Fibroblast of skin of left biceps (primary cell): ENCODE measurements around the gene LDLRAD4.

Experiments
- DNase-seq, 2 experiments: peaks; one replicate each; pipeline ENCODE4 v3.0.0-alpha.2; 2013; ENCODE audit warnings: low read depth in 2 of 2

Gene LDLRAD4

DNA sequence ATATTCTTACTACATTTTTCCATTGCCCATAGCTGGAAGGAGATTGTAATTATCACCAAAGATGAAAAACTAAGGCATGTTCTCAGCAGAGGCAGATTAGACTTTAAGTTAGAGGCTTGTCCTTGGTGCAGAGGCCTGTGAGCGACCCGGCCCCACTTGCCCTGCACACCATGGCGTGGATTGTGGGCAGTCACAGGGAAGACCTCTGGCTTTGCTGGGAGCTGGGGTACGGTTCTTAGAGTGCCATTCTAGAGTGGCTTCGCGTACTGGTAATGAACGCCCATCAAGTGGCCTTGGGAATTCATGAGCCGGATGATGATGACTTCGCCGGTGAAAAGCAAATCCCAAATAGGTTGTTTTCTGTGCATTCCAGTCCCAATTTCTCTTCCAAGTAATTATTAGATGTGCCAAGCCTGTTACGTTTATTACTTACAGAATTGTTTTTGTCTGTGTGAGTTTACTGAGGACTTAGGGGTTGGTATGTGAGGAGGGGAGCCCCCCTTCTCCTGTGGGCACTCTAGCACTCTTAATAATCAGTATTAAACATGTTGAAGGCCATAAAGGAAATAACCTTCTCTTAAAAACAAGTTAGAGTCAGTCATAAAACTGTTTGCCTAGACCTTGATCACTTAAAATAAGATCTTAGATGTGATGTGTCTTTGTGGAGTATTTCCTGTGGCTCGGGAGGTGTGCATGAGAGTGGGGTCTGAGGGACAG lies 90.6 kb downstream of the LDLRAD4 start:
- DNase-seq = no peak

DNA sequence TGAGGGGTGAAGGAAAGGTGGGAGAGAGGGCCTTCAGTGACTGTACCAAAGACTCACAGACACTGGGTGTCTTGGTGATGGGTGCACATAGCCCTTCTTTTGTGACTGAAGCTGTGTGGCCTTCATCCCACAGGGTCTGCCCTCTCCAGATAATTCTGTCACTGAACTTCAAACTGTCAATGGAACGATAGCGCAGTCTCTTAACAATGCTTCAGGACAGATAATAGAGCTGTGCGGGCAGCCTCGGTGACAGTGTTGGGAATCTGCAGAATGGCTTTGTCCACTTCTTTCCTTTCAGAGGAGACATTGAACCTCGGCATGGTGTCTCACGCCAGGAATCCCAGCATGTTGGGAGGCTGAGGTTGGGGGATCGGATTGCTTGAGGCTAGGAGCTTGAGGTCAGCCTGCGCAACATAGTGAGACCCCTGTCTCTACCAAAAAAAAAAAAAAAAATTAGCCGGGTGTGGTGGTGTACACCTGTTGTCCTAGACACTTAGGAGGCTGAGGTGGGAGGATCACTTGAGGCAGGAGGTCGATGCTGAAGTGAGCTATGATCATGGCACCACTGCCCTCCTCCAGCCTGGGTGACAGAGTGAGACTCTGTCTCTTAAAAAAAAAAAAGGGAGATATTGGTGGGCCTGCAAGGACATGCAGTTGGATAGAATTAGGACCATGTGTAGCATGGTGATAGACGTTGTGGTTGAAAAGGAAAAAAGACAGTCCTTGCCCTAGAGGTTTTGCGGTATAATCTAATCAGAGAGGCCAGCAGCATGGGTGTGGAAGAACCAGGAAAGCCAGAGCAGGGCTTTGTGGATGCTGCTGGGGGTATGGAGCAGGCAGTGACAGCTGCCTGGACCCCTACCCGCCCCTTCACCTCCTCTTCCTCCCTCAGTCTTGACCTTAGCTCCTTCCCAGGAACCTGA lies 91.4 kb downstream of the LDLRAD4 start:
- DNase-seq = no peak

- no peak for DNase-seq
These were observed 92.6 kb downstream of the LDLRAD4 start for GRCh38 chr18:13311193-13311592.

GRCh38 chr18:13312515-13312914 lies 94.0 kb downstream of the LDLRAD4 start:
- DNase-seq = no peak

DNA sequence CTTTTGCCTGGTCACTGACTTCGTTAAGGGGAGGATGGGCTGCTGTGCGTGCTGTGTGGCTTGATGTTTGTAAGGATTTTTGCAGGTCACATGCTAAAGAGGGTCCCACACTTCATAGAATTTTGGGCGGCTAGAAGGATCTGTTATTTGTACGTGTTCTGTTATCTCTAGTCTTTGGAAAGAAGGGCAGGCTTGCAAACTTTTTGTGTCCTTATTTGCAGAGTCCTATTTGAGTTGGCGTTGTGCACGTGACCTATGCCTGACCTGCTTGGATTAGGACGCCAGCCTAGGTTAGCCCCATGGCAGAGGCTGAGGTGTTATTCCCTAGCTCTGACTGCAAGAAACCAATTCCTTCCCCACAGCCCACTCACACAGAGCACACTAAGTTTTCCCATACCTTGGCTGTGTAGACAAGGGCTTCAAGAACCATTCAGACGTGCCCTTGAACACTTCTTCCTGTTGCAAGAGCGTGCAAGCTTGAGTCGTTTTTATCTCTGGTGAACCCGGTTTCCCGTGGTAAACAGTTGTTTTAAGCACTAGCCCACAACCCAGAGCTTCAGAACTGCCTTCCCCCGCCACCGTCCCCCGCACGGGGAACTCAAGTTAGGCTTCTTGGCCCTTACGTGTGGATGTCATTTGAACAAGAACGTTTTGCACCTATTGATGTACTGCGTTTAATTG lies 94.6 kb downstream of the LDLRAD4 start:
- no peak for DNase-seq

GRCh38 chr18:13315000-13315399 lies 96.4 kb downstream of the LDLRAD4 start:
- no peak for DNase-seq

GRCh38 chr18:13316063-13316462 lies 97.5 kb downstream of the LDLRAD4 start:
- no peak for DNase-seq

GRCh38 chr18:13317801-13318200 lies 99.2 kb downstream of the LDLRAD4 start:
- no peak for DNase-seq

DNA sequence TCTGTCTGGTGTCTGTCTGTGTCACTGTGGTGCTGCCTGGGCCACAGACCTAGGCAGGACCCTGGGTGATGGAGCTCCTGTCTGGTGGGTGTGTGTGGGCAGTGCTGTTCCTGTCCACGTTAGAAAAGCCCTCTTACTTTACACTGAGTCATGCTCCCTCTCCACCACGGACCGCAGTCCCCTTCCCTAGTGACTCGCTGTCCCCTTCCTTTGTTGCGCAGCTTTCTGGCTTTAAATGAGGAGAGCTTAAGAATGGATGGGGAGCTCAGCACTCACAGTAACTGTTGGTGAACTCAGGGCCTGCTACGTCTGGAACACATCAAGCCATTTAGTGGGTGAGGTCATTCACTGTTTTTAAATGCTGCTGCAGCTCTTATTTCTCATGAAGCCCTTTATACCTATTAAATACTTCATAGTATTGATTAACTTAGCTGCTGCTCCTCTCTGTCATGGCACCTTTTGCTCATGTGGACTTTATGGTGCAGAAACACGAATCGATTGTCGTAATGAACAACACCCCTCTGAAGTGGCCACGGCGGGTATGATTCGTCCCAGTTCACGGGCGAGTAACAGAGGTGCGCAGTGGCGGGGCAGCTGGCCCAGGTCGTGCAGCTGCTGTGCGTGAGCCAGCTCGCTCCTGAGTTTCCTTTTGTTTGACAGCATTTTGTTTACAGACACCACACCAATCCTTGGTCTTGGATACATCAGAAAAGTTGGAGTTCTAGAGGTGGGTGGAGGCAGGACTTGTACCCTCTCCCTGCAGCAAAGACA lies 100.4 kb downstream of the LDLRAD4 start:
- DNase-seq = no peak

- DNase-seq = no peak
These were observed 101.1 kb downstream of the LDLRAD4 start for GRCh38 chr18:13319629-13320028.

DNA sequence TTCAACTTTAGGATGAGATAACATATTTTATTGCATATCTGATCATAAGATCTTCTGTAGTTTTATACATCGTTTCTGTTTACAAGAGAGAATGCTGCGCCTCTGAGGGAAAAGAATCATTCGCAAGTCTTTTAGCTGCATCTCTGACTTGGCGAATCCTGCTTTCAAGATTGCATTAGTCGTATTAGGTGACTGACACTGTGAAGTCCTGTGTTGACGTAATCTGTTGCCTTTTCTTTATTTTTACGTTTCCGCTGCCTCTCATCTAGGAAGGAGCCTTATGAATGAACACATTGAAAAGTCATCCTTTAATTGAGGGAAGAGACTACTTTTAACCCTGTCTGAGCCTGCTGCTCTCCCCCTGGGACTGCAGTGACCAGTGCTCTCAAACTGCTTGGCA lies 101.5 kb downstream of the LDLRAD4 start:
- no peak for DNase-seq

DNA sequence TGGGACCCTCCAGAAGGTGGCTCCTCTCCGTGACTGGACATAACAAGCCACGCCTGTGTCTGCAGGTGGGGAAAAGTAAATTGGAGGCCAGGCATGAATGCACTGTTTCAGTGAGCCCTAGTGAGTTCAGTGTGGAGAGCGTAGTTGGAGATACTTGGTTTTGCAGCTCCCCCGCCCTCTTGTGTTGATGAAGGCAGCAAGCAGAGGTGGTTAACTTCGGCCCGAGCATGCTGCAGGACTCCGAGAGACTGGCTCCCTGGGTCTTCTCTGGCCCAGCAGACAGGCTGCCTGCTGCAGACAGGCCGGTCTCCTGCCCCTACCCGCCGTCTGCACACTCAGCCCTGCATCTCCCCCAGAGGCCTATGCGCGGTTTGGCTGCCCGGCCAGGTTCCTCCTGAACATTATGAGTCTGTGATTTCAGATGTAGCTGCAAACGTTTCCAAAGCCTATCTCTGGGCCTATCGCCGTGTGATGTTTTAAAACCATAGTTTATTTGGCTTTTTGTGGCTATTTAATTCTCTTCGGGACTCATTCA lies 102.4 kb downstream of the LDLRAD4 start:
- no peak for DNase-seq

- DNase-seq = no peak
These were observed 103.4 kb downstream of the LDLRAD4 start for GRCh38 chr18:13321923-13322322.

DNA sequence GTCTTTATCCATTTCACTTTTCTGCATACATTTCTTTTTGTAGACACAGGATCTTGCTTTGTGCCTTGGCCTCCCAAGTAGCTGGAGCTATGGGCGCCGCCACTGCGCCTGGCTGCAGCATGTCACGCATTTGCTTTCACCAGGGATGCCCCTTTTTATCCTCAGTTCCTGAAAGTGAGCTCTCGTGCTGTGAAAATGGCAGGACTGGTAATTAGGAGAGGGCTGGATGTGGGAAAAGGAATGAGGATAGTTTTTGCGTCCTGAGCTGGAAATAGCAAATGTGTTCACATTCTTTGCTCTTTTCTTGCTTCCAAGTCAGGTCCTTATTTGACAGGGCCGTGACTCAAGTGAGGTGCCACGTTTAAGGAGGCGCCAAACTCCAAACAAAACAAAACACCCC lies 104.6 kb downstream of the LDLRAD4 start:
- DNase-seq = no peak

GRCh38 chr18:13324880-13325279 lies 106.3 kb downstream of the LDLRAD4 start:
- DNase-seq = no peak

DNA sequence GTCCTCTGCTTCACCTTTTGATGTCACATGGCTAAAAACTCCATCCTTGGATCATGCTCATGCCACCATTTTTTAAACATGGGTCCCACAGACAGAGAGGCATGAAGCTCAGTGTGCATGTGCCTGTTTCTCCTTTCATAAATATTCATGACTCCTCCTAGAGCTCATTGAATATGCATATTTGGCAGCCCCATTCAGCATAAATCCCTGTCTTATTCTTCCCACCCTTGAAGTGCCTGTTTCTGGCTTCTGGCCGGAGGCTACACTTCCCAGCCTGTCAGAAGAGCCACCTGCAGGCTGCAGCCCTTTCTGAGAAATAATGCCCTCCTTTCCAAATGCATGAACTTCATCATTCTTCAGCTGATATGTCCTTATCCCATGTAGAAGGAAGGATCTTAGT lies 109.7 kb downstream of the LDLRAD4 start:
- DNase-seq = no peak

DNA sequence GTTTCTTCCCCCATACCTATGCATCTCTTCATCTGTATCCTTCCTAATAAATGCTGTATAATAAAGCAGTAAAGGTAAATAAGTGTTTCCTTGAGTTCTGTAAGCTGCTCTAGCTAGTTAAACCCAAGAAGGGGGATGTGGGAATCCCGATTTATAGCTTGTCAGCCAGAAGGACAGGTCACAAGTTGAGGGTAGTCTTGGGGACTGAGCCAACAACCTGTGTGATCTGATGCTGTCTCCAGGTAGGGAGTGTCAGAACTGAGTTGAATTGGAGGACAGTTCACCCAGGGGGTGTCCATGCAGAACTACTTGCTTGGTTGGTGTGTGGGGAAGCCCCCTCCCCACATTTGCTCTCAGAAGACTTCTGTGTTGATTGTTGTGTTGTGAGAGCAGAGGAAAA lies 112.4 kb downstream of the LDLRAD4 start:
- no peak for DNase-seq

DNA sequence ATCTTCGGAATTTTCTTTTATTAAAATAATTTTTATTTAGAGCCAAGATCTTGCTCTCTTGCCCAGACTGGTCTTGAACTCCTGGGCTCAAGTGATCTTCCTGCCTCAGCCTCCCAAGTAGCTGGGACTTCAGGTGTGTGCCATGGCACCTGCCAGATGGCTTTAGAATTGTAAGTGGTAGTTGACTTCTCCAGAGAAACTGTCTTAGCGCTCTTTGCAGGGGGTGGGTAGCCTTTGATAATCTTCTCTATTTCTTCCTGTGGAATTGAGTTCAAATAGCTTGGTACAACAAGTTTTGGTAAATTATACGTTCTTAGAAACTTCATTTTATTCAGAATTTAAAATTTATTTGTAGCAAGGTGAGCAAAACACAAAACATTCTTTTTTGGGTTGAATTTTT lies 113.3 kb downstream of the LDLRAD4 start:
- no peak for DNase-seq

GRCh38 chr18:13332874-13333273 lies 114.3 kb downstream of the LDLRAD4 start:
- DNase-seq = no peak

DNA sequence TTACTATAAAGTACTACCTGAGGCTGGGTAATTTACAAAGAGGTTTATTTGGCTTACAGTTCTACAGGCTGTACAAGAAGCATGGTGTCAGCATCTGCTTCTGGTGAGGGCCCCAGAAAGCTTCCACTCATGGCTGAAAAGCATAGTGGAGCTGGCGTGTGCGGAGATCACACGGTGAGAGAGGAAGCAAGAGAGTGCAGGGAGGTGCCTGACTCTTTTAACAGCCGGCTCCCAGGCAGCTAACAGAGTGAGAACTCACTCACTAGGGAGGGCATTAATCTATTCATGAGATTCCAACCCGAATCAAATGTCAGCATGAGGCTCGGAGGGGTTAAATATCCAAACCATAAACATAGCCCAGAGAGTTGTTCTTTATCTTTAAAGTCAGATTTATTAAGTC lies 117.3 kb downstream of the LDLRAD4 start:
- no peak for DNase-seq

DNA sequence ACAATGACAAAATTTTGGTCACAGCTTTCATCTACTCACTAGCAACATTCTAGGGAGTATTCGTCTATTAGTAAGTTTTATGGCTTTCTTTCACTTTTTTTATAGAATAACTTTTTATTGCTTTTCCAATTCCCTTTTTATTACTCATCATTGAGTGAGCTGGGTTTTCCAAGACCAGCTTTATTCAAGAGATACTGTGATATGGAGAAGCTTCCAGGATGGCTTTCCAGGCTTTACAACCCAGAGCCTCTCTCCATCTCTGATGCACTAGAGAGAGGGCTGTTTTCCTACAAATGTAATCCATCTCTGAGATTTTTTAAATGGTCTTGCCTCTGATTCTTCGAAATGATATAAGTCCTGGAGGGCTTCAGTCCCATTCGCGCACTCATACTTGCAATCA lies 118.3 kb downstream of the LDLRAD4 start:
- DNase-seq = no peak

DNA sequence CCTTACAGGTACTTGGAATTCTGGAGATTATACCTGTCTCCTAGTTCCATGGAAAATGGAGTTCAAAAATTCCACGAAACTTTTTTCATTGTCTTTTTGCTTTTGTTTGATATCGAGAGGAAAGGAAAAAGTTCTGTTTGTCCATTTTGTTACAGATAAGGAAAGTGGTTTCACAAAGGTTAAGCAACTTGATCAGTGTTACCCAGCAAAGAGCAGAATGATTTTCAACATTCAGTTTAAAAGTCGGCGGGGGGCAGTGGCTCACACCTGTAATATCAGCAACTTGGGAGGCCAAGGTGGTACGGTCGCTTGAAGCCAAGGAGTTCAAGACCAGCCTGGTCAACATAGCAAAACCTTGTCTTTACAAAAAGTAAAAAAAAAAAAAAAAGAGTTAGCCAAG lies 118.8 kb downstream of the LDLRAD4 start:
- no peak for DNase-seq
